Activated naive CD4-positive, alpha-beta T cell (primary cell): Measurements from ENCODE around the gene KRTAP1-3.
"Not testable (repeated sequence)": the region's sequence is repeated elsewhere in the genome, so short reads cannot be mapped to it uniquely, and the experiment has no call there.

Experiments
- DNase-seq, 4 experiments: peaks; one replicate each; lab custom pipeline; 2025; lab: John Stamatoyannopoulos, UW

The KRTAP1-3 gene, protein sequence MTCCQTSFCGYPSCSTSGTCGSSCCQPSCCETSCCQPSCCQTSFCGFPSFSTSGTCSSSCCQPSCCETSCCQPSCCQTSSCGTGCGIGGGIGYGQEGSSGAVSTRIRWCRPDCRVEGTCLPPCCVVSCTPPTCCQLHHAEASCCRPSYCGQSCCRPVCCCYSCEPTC

DNA sequence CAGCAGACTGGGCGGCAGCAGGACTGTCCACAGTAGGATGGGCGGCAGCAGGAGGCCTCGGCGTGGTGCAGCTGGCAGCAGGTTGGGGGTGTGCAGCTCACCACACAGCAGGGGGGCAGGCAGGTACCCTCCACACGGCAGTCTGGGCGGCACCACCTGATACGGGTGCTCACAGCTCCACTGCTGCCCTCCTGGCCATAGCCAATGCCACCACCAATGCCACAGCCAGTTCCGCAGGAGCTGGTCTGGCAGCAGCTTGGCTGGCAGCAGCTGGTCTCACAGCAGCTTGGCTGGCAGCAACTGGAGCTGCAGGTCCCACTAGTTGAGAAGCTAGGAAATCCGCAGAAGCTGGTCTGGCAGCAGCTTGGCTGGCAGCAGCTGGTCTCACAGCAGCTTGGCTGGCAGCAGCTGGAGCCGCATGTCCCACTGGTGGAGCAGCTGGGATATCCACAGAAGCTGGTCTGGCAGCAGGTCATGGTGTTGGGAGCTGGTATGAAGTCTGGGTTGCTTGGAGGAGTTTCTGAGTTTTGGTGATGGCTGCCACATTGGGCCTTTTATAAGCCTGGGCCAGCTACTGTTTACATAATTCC, at the start of gene KRTAP1-3:
TSS of gene KRTAP1-3 (minus strand) at position 529 of the 590 bp plus-strand sequence. CDS start at position 476, 53 bp downstream.
- not testable (repeated sequence) for DNase-seq

- not testable (repeated sequence) for DNase-seq
Measured at GRCh38 chr17:41084100-41084856, 49.6 kb upstream of the KRTAP1-3 start, which contains the start of gene KRTAP4-7. Gene KRTAP4-7, plus strand, starts transcription at chr17:41084150. Its CDS starts 57 bp downstream, at chr17:41084207.

GRCh38 chr17:41083427-41083826, 48.8 kb upstream of the KRTAP1-3 start:
- DNase-seq: not testable (repeated sequence)

- no peak for DNase-seq
Measured at GRCh38 chr17:41082626-41083025, 48.0 kb upstream of the KRTAP1-3 start.

GRCh38 chr17:41076788-41077187, 42.1 kb upstream of the KRTAP1-3 start:
- DNase-seq: no peak

DNA sequence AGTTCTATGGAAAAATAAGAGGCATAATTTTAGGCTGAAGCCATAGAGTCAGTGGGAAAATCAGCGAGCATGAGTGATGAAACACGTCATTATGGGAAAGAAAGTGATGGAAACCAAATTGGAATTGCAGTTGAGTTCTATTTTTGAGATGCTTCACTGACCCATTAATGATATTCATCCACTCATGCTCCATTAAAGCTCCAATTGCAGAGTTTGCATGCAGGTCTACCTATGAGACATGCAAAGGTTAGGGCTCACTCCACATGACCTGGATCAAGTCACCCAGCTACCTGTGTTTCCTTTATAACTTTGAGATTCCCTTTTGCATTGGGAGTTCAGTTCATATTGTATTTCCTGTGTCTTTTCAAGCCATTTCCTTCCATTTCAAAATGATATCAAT, 39.0 kb upstream of the KRTAP1-3 start:
- no peak for DNase-seq

GRCh38 chr17:41071606-41072360, 37.1 kb upstream of the KRTAP1-3 start:
- no peak for DNase-seq

DNA sequence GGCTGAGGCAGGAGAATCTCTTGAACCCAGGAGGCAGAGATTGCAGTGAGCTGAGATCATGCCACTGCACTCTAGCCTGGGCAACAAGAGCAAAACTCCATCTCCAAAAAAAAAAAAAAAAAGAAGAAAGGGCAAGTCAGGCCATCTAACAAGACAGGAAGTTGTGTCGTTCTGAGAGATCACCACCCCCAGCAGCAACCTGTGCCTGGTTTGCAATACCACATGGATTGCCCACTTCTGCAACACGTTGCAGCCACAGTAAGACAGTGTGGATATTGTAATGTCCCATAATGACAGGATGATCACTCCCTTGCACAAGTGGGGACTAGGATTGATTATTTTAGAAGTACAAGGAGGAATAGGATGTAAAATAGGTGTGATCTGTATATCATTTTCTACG, 34.4 kb upstream of the KRTAP1-3 start:
- no peak for DNase-seq

DNA sequence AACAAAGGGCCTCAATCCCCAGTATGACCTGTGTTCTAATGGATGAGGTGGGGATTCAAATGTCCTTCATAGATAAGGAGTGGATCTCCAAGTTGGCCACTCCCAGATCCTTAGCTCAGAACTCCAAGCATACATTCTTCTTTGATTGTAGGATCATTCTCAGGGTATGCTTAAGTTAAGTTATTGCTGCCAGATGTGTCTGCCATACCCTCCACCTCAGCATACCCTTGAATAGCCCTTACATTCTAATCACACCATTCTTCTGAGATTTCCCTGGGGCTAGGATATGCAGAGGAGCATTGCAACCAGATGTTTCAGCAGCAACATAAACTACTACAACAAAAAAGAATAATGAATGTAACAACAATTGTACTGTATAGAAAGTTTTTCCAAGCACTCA, 32.6 kb upstream of the KRTAP1-3 start:
- no peak for DNase-seq

- no peak for DNase-seq
Measured at GRCh38 chr17:41065829-41066624, 31.4 kb upstream of the KRTAP1-3 start, which contains the start of gene KRTAP2-4. Gene KRTAP2-4, minus strand, starts transcription at chr17:41065879. Its CDS starts 34 bp downstream, at chr17:41065845.

DNA sequence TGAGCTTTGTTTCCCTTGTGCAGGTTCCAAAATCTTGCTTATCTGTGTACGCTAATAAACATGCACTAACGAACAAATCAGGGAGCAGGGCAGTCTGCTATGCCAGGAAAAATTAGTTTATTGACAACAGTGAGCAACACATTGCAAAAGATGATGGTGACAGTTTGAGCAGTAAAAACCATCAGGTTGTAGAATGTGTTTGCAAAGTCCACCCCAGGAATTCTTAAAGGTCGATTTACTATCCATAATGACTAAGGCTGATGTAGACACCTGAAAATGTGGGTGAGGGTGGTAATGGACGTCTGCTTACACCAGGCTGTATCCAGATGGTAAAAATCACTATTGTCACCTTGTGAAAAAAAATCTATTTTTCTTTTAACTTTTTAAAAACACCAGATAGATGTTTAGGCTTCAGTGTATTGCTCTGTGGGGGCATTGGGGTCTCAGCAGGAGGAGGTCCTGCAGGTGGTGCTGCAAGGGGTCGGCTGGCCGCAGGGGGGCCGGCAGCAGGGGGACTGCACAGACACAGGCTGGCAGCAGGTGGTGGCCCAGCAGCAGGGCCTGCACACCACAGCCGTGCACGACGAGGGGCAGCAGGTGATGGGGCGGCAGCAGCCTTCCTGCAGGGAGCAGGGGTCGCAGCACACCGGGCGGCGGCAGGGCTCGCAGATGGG, 30.5 kb upstream of the KRTAP1-3 start:
- not testable (repeated sequence) for DNase-seq

- no peak for DNase-seq
Measured at GRCh38 chr17:41064301-41064700, 29.6 kb upstream of the KRTAP1-3 start.

DNA sequence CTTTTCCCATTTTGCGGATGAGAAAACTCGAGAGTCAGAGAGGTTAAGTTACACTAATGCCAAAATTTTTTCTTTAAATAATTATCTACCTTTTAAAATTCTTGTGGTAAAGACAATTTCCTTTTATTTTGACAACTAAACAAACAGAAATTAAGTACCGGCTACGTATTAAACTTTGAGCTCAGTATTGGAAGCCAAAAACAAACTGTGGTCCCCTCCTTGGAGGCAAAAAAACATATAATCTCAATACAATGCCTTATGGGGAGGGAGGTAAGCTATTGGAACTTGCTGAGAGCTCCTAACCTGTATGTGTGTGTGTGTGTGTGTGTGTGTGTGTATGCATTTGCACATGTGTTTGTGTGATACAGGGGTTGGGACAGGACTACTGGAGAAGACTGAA, 28.8 kb upstream of the KRTAP1-3 start:
- DNase-seq: no peak

GRCh38 chr17:41061964-41062363, 27.3 kb upstream of the KRTAP1-3 start:
- no peak for DNase-seq

GRCh38 chr17:41060052-41060604, 25.5 kb upstream of the KRTAP1-3 start, which contains the start of gene KRTAP2-3:
Gene KRTAP2-3, minus strand, starts transcription at chr17:41060114. Its CDS starts 64 bp downstream, at chr17:41060050.
- DNase-seq: no peak

DNA sequence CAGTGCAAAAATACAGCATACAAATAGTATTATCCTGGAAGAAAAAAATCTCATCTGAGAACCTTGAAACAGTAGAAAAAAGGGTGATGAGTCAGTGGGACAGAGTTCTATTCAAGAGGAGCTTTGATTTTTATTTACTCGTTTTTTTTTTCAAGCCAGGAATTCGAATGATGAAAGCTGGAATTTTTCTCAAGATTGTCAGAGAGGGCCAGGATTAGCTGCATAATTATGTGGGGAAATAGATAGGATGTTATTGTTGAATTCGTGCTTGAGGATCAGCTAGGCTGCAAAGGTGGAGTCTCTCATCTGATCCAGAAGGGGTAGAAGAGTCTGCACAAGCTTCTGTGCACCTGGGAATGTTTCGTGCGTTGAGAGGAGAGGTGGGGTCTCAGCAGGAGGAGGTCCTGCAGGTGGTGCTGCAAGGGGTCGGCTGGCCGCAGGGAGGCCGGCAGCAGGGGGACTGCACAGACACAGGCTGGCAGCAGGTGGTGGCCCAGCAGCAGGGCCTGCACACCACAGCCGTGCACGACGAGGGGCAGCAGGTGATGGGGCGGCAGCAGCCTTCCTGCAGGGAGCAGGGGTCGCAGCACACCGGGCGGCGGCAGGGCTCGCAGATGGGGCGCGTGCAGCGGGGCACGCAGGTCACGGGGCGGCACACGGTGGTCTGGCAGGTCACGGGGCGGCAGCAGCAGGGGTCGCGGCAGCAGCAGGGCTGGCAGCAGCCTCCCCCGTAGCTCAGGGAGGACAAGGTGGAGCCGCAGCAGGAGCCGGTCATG, 24.8 kb upstream of the KRTAP1-3 start:
- DNase-seq: not testable (repeated sequence)

- no peak for DNase-seq
Measured at GRCh38 chr17:41058741-41059140, 24.1 kb upstream of the KRTAP1-3 start.

- DNase-seq: no peak
Measured at GRCh38 chr17:41057547-41057946, 22.9 kb upstream of the KRTAP1-3 start.

GRCh38 chr17:41055130-41055529, 20.5 kb upstream of the KRTAP1-3 start, which contains the start of gene KRTAP2-2:
Gene KRTAP2-2, minus strand, starts transcription at chr17:41055230. Its CDS starts 19 bp downstream, at chr17:41055211.
- DNase-seq: not testable (repeated sequence)
